ENCODE results near the gene CA14. TPM values are rescaled to one million over a fixed set of nuclear protein-coding genes. Genes with fewer than 3 reads are reported as not detected.

Gene CA14
- total and polyA plus RNA-seq, 9 of the 15 experiments (the other 6 are each of a cell fraction or from before 2014, with no cell fraction given) = 0.13 to 0.57 (median 0.26) TPM; not detected in 1

DNA sequence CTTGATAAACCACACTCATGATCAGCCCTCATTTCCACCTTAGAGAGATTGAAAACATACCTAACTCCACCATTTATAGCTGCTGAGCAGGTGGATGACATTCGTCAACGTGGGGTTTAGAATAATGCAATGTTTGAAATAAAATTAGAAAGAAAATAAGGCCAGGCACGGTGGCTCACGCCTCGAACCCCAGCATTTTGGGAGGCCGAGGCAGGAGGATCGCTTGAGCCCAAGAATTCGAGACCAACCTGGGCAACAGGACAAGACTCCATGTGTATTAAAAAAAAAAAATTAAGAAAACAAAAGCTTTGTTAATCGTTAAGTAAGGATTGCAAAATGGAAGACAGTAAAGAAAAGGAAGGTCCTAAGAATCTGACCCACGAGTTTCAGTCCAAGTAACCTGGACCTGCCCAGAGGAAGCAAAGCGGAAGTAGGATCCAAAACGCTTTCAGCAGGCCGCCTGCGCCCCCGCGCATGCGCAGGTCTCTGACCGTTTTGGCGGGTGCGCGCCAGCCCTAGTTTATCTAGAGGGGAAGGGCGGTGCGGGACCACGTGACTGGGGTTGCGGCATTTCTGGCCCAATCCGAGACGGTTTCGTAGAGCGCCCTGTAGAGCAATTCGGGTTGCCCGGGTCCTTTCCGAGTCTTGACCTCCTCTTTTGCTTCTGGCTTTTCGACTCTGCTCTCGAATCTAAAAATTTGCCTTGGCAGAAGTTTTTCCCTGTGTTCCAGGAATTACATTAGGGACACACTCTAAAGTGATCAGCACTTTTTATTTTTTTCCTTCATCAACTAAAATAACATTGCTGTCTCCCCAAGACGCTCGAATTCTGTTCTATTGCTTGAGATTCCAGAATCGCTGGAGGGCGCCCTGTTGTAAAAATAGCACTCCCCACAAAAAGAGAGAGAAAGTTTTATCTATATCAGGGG lies 44.1 kb upstream of the CA14 start (continued):
- TF ChIP-seq TOE1 (IDR thresholded peaks at IDR 0.05; ENCODE audit: borderline replicate concordance) (no peak), TOE1 (CRISPR knock-in tag; IDR thresholded peaks at IDR 0.05; ENCODE audit: borderline replicate concordance, low read depth) (no peak), BRD4 (IDR thresholded peaks at IDR 0.05) (no peak), ZBTB33 (CRISPR knock-in tag; IDR thresholded peaks at IDR 0.05) (peak; percentile 83), BCL6 (CRISPR knock-in tag; IDR thresholded peaks at IDR 0.05) (no peak), ATF4 (CRISPR knock-in tag; IDR thresholded peaks at IDR 0.05) (no peak), THAP12 (CRISPR knock-in tag; IDR thresholded peaks at IDR 0.05) (no peak), HNRNPK (IDR thresholded peaks at IDR 0.05; ENCODE audit: low read depth, low read length, poor library complexity, severe bottlenecking) (no peak), KLF1 (tag; IDR thresholded peaks at IDR 0.05) (no peak), TSC22D4 (tag; IDR thresholded peaks at IDR 0.05) (no peak), CBFA2T2 (conservative IDR thresholded peaks at IDR 0.05) (no peak)
- TF ChIP-seq, protein P1, sequence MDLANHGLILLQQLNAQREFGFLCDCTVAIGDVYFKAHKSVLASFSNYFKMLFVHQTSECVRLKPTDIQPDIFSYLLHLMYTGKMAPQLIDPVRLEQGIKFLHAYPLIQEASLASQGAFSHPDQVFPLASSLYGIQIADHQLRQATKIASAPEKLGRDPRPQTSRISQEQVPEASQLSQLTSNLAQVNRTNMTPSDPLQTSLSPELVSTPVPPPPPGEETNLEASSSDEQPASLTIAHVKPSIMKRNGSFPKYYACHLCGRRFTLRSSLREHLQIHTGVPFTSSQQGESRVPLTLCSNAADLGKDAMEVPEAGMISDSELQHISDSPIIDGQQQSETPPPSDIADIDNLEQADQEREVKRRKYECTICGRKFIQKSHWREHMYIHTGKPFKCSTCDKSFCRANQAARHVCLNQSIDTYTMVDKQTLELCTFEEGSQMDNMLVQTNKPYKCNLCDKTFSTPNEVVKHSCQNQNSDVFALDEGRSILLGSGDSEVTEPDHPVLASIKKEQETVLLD (IDR thresholded peaks at IDR 0.05) = no peak
- TF ChIP-seq, protein P2, sequence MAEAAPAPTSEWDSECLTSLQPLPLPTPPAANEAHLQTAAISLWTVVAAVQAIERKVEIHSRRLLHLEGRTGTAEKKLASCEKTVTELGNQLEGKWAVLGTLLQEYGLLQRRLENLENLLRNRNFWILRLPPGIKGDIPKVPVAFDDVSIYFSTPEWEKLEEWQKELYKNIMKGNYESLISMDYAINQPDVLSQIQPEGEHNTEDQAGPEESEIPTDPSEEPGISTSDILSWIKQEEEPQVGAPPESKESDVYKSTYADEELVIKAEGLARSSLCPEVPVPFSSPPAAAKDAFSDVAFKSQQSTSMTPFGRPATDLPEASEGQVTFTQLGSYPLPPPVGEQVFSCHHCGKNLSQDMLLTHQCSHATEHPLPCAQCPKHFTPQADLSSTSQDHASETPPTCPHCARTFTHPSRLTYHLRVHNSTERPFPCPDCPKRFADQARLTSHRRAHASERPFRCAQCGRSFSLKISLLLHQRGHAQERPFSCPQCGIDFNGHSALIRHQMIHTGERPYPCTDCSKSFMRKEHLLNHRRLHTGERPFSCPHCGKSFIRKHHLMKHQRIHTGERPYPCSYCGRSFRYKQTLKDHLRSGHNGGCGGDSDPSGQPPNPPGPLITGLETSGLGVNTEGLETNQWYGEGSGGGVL (CRISPR knock-in tag; IDR thresholded peaks at IDR 0.05) = no peak

Measured in K562 (cell line).